ENCODE measurements around the gene NPAS3.

- TF ChIP-seq CTCF (conservative IDR thresholded peaks at IDR 0.05): no peak
- no peak for TF ChIP-seq EZH2 (IDR thresholded peaks at IDR 0.05; ENCODE audit: low read depth)
Measured at GRCh38 chr14:33655421-33655820, 716.7 kb downstream of the NPAS3 start.
